GM03348 (cell line): Measurements from ENCODE around the gene SKAP2.
"Not testable (repeated sequence)": the region's sequence is repeated elsewhere in the genome, so short reads cannot be mapped to it uniquely, and the experiment has no call there.

ENCODE experiments used
- DNase-seq: peaks from one replicate; pipeline ENCODE4 v3.0.0; 2012; ENCODE audit warnings: low spot score

Gene SKAP2

GRCh38 chr7:26857170-26857505 is 7.3 kb downstream of the SKAP2 start:
- no peak for DNase-seq

DNA sequence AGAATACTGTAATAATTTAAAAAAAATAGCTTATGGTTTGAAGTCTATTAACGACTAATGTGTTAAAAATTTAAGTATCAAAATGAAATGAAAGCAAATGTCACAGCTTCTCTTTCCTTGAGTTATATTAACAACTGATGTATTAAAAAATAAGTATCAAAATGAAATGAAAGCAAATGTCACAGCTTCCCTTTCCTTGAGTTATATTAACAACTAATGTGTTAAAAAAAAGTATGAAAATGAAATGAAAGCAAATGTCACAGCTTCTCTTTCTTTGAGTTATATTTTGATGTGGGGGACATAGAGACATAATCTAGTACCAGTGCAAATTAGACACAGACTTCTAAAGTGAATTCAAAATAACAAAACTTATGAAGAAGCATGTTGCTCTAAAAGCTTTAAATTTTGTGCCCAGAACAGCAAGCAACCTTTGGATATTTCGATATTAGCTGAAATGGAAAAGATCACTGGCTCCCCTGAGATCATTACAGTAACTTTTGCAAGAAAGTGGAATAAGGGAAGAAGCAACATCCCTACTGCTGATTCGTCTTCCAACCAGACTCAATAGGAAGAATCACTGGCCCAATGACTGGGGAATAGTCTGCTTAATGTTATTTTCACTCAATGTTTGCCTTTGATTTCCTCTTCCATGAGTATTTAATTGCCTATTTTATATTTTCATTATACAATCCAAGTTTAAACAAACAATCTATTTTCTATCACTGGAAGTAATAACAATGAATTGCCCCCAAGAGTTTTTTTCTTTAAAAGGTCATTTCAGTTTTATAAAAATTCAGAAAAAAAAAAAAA is 8.0 kb downstream of the SKAP2 start:
- DNase-seq: no peak

GRCh38 chr7:26854876-26855855 is 9.2 kb downstream of the SKAP2 start:
- no peak for DNase-seq

GRCh38 chr7:26853788-26854393 is 10.5 kb downstream of the SKAP2 start:
- peak; percentile 50 for DNase-seq

DNA sequence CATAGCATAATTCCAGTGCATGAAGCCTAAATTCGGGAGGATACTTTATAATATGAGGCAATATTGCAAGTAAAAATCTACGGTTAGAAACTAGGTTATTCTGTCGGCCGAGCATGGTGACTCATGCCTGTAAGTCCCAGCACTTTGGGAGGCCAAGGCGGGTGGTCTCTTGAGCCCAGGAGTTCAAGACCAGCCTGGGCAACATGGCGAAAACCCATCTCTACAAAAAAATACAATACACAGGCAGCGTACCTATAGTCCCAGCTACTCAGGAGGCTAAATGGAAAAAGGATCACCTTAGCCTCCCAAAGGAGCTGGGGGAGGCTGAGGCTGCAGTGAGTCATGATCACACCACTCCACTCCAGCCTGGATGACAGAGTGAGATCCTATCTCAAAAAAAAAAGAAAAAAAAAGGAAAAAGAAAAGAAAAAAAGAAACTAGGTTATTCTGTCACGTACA is 14.2 kb downstream of the SKAP2 start:
- no peak for DNase-seq

- peak; percentile 3 for DNase-seq
Measured at GRCh38 chr7:26843705-26844104, 20.7 kb downstream of the SKAP2 start.

DNA sequence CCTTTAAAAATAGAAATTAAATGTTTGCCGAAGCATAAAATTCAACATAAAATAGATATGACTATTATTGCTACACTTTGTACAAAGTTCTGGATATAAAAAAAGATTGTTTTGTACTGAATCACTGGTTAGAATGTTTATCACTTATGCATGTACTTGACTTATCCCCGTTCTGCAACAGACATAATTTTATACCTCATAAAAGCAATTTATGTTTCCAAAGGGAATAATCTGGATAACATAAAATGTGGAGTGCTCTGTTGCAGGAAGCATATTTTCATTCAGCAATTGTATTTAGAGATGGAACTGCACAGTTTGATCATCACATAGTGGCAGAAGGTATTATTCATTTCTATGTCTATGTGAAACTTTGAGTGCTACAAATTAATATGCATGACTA is 21.5 kb downstream of the SKAP2 start:
- DNase-seq: no peak

- no peak for DNase-seq
Measured at GRCh38 chr7:26841003-26841739, 23.2 kb downstream of the SKAP2 start.

GRCh38 chr7:26836793-26837192 is 27.6 kb downstream of the SKAP2 start:
- not testable (repeated sequence) for DNase-seq

- DNase-seq: no peak
Measured at GRCh38 chr7:26815426-26815825, 49.0 kb downstream of the SKAP2 start.

DNA sequence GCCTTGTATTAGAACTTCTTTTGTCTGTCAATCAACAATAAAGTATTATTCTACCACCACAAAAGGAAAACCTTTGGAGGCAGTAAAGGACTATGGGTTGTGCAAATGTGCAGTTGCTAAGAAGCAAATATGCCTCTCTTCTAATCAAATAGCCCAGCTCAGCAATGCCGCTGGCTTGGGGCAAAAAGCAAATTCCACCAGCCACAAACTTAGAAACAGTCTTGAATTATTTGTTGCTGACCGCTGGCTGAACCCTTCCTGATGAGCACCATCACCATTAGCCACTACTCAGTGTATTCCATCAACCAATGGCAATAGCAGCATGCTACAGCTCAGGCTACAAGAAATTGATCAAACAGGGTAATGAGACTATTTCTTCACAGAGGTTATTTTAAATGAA is 51.0 kb downstream of the SKAP2 start:
- DNase-seq: peak; percentile 2

- DNase-seq: no peak
Measured at GRCh38 chr7:26794541-26794940, 69.8 kb downstream of the SKAP2 start.

DNA sequence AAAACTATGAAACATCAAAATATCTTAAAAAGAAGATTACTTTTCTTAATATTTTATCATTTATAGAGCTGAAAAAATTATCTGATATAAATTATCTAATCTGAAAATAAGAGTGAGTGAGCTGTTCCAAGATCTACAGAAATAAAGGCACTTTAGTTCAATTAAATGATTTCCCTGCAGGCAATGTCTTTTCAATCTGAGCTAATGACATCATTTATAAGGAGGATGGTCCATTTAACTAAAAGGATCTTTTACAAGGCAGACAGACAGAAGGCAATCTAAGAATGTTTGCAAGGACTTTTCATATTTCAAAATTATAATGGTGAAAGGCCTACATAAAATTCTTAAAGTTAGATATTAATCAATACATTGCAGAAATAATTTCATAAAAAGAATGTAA is 71.8 kb downstream of the SKAP2 start:
- DNase-seq: no peak

DNA sequence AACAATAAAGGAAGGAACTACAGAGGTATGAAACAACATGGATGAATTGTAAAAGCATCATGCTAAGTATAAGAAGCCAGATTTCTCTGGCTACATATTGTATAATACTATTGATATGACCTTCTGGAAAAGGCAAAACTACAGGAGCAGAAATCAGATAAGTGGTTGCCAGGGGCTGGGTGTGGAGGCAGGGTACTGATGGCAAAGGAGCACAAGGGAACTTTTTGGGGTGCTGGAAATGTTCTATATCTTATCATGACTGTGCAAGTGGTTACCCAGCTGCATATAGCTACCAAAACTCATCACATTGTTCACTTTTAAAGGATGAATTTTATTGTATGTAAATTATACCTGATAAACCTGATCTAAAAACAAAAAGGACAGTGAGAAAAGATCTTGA is 72.4 kb downstream of the SKAP2 start:
- no peak for DNase-seq

- DNase-seq: no peak
Measured at GRCh38 chr7:26789481-26790184, 74.8 kb downstream of the SKAP2 start.

DNA sequence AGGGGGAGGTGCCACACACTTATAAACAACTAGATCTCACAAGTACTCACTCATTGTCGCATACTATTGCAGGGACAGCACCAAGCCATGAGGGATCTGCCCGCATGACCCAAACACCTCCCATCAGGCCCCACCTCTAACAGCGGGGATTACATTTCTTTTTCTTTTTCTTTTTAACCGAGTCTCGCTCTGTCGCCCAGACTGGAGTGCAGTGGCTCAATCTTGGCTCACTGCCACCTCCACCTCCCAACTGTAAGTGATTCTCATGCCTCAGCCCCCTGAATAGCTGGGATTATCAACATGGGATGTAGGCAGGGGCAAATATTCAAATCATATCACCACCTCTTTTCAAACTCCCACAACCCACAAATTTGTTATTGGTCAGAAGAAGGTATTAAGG is 76.7 kb downstream of the SKAP2 start:
- DNase-seq: no peak

GRCh38 chr7:26784118-26784517 is 80.3 kb downstream of the SKAP2 start:
- no peak for DNase-seq

DNA sequence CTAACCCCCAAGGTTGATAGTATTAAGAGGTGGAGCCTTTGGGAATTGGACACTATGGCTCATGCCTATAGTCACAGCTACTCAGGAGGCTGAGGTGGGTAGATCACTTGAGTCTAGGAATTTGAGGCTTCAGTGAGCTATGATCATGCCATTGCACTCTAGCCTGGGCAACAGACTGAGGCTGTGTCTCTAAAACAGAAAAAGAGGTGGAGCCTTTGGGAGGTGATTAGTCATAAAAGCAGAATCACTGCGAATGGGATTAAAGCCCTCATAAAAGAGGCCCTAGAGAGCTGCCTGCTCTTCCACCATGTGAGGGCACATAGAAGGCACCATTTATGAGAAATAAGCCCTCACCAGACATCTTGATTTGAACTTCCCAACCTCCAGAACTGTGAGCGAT is 81.9 kb downstream of the SKAP2 start:
- DNase-seq: no peak

DNA sequence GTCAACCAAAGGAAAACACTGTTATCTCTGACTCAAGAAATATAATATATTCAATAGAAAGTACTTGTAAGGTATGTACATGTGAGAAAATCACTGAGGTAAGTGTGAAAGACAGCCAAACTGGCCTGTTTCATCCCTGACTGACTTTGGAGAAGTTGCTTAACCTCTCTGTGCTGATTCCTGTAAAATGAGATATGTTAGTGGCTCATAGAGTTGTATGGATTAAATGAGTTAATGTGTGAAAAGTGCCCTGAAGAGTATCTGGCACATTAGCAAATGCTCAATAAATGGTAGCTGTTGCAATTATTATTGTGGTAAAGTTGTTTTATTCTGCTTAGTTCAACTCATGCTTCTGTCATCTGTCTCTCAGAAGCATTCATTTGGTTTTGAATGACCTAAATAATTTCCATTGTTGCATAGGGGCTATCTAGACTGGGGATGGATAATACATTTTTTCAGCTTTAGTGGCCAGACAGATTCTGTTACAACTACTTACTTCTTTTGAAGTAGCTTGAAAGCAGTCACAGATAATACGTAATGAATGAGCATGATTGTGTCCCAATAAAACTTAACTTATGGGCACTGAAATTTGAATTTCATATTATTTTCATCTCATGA is 84.3 kb downstream of the SKAP2 start:
- no peak for DNase-seq

- no peak for DNase-seq
Measured at GRCh38 chr7:26777385-26777784, 87.0 kb downstream of the SKAP2 start.

GRCh38 chr7:26760501-26760900 is 103.9 kb downstream of the SKAP2 start:
- no peak for DNase-seq
